IMR-90 (cell line): Measurements from ENCODE around the gene PFKL. TPM values are rescaled to one million over a fixed set of nuclear protein-coding genes. Genes with fewer than 3 reads are reported as not detected.

Source experiments
- ATAC-seq: fragments of 200-7000 bp; cut with Tn5 transposase; 2 replicates; pipeline ENCODE4 v1.9.1; 2020; ENCODE audit warnings: low read depth, mild to moderate bottlenecking, moderate library complexity
- BruUV-seq: library from RNA; stranded (reverse); fragments of 400-500 nt; replicated peaks from 2 replicates; lab custom pipeline; 2021; lab: Mats Ljungman, UMichigan
- CTCF ChIA-PET: fragments of 300-600 bp; formaldehyde crosslinking; extraction: SDS; loops from one replicate; lab custom pipeline; 2021; ENCODE audit warnings: antibody characterized with exemption; lab: Yijun Ruan, JAX
- POLR2A ChIA-PET: fragments of 300-600 bp; sonication (Branson Sonifier 250); formaldehyde crosslinking; loops from one replicate; lab custom pipeline; 2022; ENCODE audit warnings: antibody characterized with exemption; ENCODE audit not compliant: unreplicated experiment; lab: Charles Lee
- DNase-seq: peaks from one replicate; pipeline ENCODE4 v3.0.0; 2013
- H2AFZ ChIP-seq: replicated peaks from 2 replicates; pipeline ENCODE3; 2013; ENCODE audit warnings: low read length, mild to moderate bottlenecking; ENCODE audit not compliant: poor library complexity
- H2AK5ac ChIP-seq: 2 replicates; pipeline ENCODE4 v1.6.1; 2013; ENCODE audit warnings: low read depth, low read length, inconsistent platforms
- H2AK9ac ChIP-seq: replicated peaks from 2 replicates; pipeline ENCODE3; 2013; ENCODE audit warnings: mild to moderate bottlenecking, low read depth, low read length, moderate library complexity; ENCODE audit not compliant: poor library complexity
- H2BK120ac ChIP-seq: 2 replicates; pipeline ENCODE4 v1.6.1; 2013; ENCODE audit warnings: low read depth, low read length, inconsistent platforms
- H2BK15ac ChIP-seq: 3 replicates; pipeline ENCODE4 v1.6.1; 2013; ENCODE audit warnings: low read depth, low read length, inconsistent platforms
- H2BK20ac ChIP-seq: 2 replicates; pipeline ENCODE4 v1.6.1; 2013; ENCODE audit warnings: low read depth, mild to moderate bottlenecking, inconsistent platforms, low read length, moderate library complexity
- H2BK5ac ChIP-seq: 2 replicates; pipeline ENCODE4 v1.6.1; 2013; ENCODE audit warnings: mild to moderate bottlenecking, low read depth, low read length, inconsistent platforms; ENCODE audit not compliant: poor library complexity, severe bottlenecking
- H3K14ac ChIP-seq: replicated peaks from 2 replicates; pipeline ENCODE4 v1.6.1; 2013; ENCODE audit warnings: low read depth, low read length, inconsistent platforms
- H3K18ac ChIP-seq: 2 replicates; pipeline ENCODE4 v1.6.1; 2013; ENCODE audit warnings: low read depth, low read length, control low read depth
- H3K23ac ChIP-seq: 2 replicates; pipeline ENCODE4 v1.6.1; 2013; ENCODE audit warnings: low read depth, low read length, inconsistent platforms
- H3K27ac ChIP-seq: 2 replicates; pipeline ENCODE4 v1.5.1; 2013; ENCODE audit warnings: mild to moderate bottlenecking, control low read depth, low read length; ENCODE audit not compliant: insufficient read depth
- H3K27me3 ChIP-seq: 2 replicates; pipeline ENCODE4 v1.6.1; 2013; ENCODE audit warnings: low read length; ENCODE audit not compliant: control insufficient read depth, insufficient read depth
- H3K36me3 ChIP-seq: 2 replicates; pipeline ENCODE4 v1.6.1; 2013; ENCODE audit warnings: low read length, mixed read lengths; ENCODE audit not compliant: control insufficient read depth, insufficient read depth
- H3K4ac ChIP-seq: 2 replicates; pipeline ENCODE4 v1.6.1; 2013; ENCODE audit warnings: low read depth, low read length, inconsistent platforms
- H3K4me1 ChIP-seq: 2 replicates; pipeline ENCODE4 v1.6.1; 2013; ENCODE audit warnings: low read length, mixed read lengths; ENCODE audit not compliant: control insufficient read depth, insufficient read depth
- H3K4me2 ChIP-seq: 2 replicates; pipeline ENCODE4 v1.6.1; 2013; ENCODE audit warnings: low read depth, mild to moderate bottlenecking, control low read depth, low read length, moderate library complexity
- H3K4me3 ChIP-seq: 2 replicates; pipeline ENCODE4 v1.5.1; 2013; ENCODE audit warnings: low read depth, mild to moderate bottlenecking, control low read depth, low read length, moderate library complexity; ENCODE audit not compliant: insufficient read depth
- H3K56ac ChIP-seq: 2 replicates; pipeline ENCODE4 v1.6.1; 2013; ENCODE audit warnings: low read length, inconsistent platforms; ENCODE audit not compliant: insufficient read depth; ENCODE audit errors: extremely low read depth
- H3K79me1 ChIP-seq, 2 experiments: 2 replicates each; pipeline ENCODE4 v1.6.1; 2013; ENCODE audit warnings: low read length in 2 of 2, inconsistent platforms in 1 of 2, low read depth in 1 of 2
- H3K9ac ChIP-seq: 2 replicates; pipeline ENCODE4 v1.6.1; 2013; ENCODE audit warnings: low read depth, low read length, control low read depth
- H3K9me1 ChIP-seq: 2 replicates; pipeline ENCODE4 v1.6.1; 2013; ENCODE audit warnings: low read length, inconsistent platforms; ENCODE audit not compliant: insufficient read depth
- H3K9me3 ChIP-seq: 2 replicates; pipeline ENCODE4 v1.6.1; 2013; ENCODE audit warnings: low read length; ENCODE audit not compliant: control insufficient read depth, insufficient read depth
- H4K20me1 ChIP-seq: 2 replicates; pipeline ENCODE4 v1.6.1; 2013; ENCODE audit warnings: low read length, inconsistent platforms; ENCODE audit not compliant: insufficient read depth
- H4K5ac ChIP-seq: 2 replicates; pipeline ENCODE4 v1.6.1; 2013; ENCODE audit warnings: mild to moderate bottlenecking, low read depth, low read length, control low read depth
- H4K8ac ChIP-seq, 2 experiments: 2 replicates each; pipeline ENCODE4 v1.6.1; 2013; ENCODE audit warnings: low read depth in 2 of 2, low read length in 2 of 2, control low read depth in 1 of 2, inconsistent platforms in 1 of 2
- H4K91ac ChIP-seq: 2 replicates; pipeline ENCODE4 v1.6.1; 2013; ENCODE audit warnings: low read depth, low read length, inconsistent platforms; ENCODE audit not compliant: insufficient read depth
- POLR2A ChIP-seq: IDR thresholded peaks from 2 replicates; pipeline ENCODE4 v1.6.1; 2012; ENCODE audit warnings: mild to moderate bottlenecking, low read depth, low read length
- WGBS, 2 experiments: methylation state at CpG; one replicate each; pipeline versions ENCODE4 v1.1.5 to v1.1.7; 2013; ENCODE audit warnings: missing lambda C conversion rate in 2 of 2; ENCODE audit not compliant: insufficient read length in 1 of 2; ENCODE audit errors: extremely low coverage in 2 of 2; 5-methylcytosine and 5-hydroxymethylcytosine counted together
- dilution Hi-C: fragments of 300-500 bp; cut with HindIII; formaldehyde crosslinking; loops from one replicate; pipeline ENCODE4 v1.14.3; 2018; ENCODE audit warnings: low sequenced_read_pairs; ENCODE audit not compliant: unreplicated experiment
- in situ Hi-C: fragments of 300-500 bp; cut with MboI; formaldehyde crosslinking; loops from 3 replicates; pipeline ENCODE4 v1.14.3; 2019; ENCODE audit warnings: low sequenced_read_pairs, inconsistent platforms, mixed read lengths
- intact Hi-C: fragments of 100-400 bp; cut with micrococcal nuclease; formaldehyde crosslinking; loops from 2 replicates; pipeline ENCODE4 v1.10.0; 2022
- polyA plus RNA-seq, 3 experiments: library from polyadenylated mRNA; depleted of rRNA; stranded (reverse); fragments of >200 nt; gene quantifications; 2 replicates each; pipeline ENCODE4 v1.2.3, GENCODE V29; 2012; ENCODE audit warnings: low replicate concordance in 1 of 3
- total RNA-seq: library from RNA; depleted of rRNA; stranded (reverse); fragments of >200 nt; gene quantifications from 2 replicates; pipeline ENCODE4 v1.2.3, GENCODE V29; 2012

PFKL gene
- total and polyA plus RNA-seq, 2 of the 4 experiments (the other 2 are of a cell fraction), result 103 to 126 TPM

GRCh38 chr21:44360159-44360558 is 60.3 kb downstream of the PFKL start:
- BruUV-seq, result no TSS peak
- H3K27me3 ChIP-seq, result peaks cover 2% of the 10 kb centered on the region; the same call in 1 of the 2 replicates
- no peak overlapping the region for H4K91ac ChIP-seq
- no peak overlapping the region for H3K4me2 ChIP-seq
- TF ChIP-seq POLR2A, result no peak
- DNase-seq (no peak), ATAC-seq (no peak)
- H4K8ac ChIP-seq, result no peak overlapping the region
- CTCF ChIA-PET, result no interaction called here
- H3K36me3 ChIP-seq, result no peaks in the 10 kb centered on the region
- H3K27ac ChIP-seq, result no peak overlapping the region
- POLR2A ChIA-PET, result no interaction called here
- H3K4ac ChIP-seq, result no peak overlapping the region
- no peak overlapping the region for H2AK9ac ChIP-seq
- no peaks in the 10 kb centered on the region for H3K4me1 ChIP-seq
- no peak overlapping the region for H3K14ac ChIP-seq
- 39% methylated on average over 4 of the region's 8 CpGs; no CpG with 5 or more reads in 1 of the 2 experiments for WGBS, 2 experiments
- in situ Hi-C loops, result no loop called here
- H2AFZ ChIP-seq, result no peak overlapping the region
- H3K4me3 ChIP-seq, result no peak overlapping the region
- no peaks in the 10 kb centered on the region for H3K9me1 ChIP-seq
- no peak overlapping the region for H4K5ac ChIP-seq
- no peak overlapping the region for H2BK5ac ChIP-seq
- H2AK5ac ChIP-seq, result no peak overlapping the region
- no peak overlapping the region for H2BK120ac ChIP-seq
- no peak overlapping the region for H2BK20ac ChIP-seq
- H3K18ac ChIP-seq, result no peak overlapping the region
- H2BK15ac ChIP-seq, result no peak overlapping the region
- H4K20me1 ChIP-seq, result no peaks in the 10 kb centered on the region
- H3K23ac ChIP-seq, result no peak overlapping the region
- H3K9ac ChIP-seq, result no peak overlapping the region
- H3K56ac ChIP-seq, result no peak overlapping the region
- H3K9me3 ChIP-seq, result peaks cover 2% of the 10 kb centered on the region; the same call in 1 of the 2 replicates
- dilution Hi-C loops, result no loop called here
- intact Hi-C loops, result no loop called here
- no peaks in the 10 kb centered on the region for H3K79me1 ChIP-seq
